HUES64 (cell line): Measurements from ENCODE around the gene RBFOX2.
A peak's percentile ranks its signal among the peaks of the same experiment; 100 is the strongest.
"Not testable (repeated sequence)": the region's sequence is repeated elsewhere in the genome, so short reads cannot be mapped to it uniquely, and the experiment has no call there.

Experiments
- H3K27ac ChIP-seq: 2 replicates; pipeline ENCODE4 v1.7.0; 2013; ENCODE audit warnings: low read depth, low read length, inconsistent platforms
- H3K27me3 ChIP-seq: 2 replicates; pipeline ENCODE4 v1.6.1; 2013; ENCODE audit warnings: mild to moderate bottlenecking, low read length; ENCODE audit not compliant: insufficient read depth
- H3K36me3 ChIP-seq: 2 replicates; pipeline ENCODE4 v1.6.1; 2013; ENCODE audit warnings: mild to moderate bottlenecking, low read length; ENCODE audit not compliant: insufficient read depth
- H3K4me1 ChIP-seq: 2 replicates; pipeline ENCODE4 v1.6.1; 2013; ENCODE audit warnings: mild to moderate bottlenecking, low read length, moderate library complexity; ENCODE audit not compliant: insufficient read depth
- H3K4me3 ChIP-seq: 2 replicates; pipeline ENCODE4 v1.5.1; 2013; ENCODE audit warnings: mild to moderate bottlenecking, low read length, moderate library complexity
- H3K9ac ChIP-seq: 2 replicates; pipeline ENCODE4 v1.6.1; 2013; ENCODE audit warnings: mild to moderate bottlenecking, low read depth, low read length
- H3K9me3 ChIP-seq: 2 replicates; pipeline ENCODE4 v1.6.1; 2013; ENCODE audit warnings: low read depth, low read length; ENCODE audit not compliant: insufficient read depth
- WGBS: fragments of 150-250, 120-280 bp; methylation state at CpG from one replicate; pipeline ENCODE4 v1.1.7; 2013; ENCODE audit warnings: missing lambda C conversion rate; 5-methylcytosine and 5-hydroxymethylcytosine counted together

Gene RBFOX2

DNA sequence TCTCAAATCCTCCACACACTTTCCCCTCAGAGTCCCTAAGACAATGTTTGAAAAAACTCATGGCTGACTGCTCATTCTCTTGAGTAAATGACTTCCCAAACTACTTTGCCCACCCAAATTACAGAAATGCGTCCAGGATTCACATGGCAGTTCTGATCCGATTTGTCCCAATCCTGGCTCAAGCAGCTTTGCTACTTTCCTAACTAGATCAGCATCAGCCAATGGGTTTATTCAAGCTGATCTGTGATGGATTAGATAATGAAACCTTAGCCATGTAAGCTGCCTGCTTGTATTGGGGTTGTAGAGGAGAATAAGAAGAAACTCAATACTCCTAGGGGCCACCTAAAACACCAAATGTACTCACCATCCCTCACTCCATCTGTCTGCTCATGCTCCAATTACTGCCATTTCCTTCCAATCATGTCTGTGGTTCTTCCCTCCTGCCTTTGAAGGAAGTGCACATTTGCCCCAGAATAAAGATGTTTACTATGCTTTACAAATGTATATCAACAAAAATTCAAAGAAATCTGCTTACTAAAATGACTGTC lies 6.9 kb downstream of the RBFOX2 start:
- Histone ChIP-seq H3K27ac (no peak overlapping the region), H3K27me3 (no peaks in the 10 kb centered on the region), H3K4me1 (peaks cover 37% of the 10 kb centered on the region), H3K4me3 (no peak overlapping the region), H3K36me3 (peaks cover 4% of the 10 kb centered on the region; the same call in 1 of the 2 replicates), H3K9me3 (no peaks in the 10 kb centered on the region), H3K9ac (no peak overlapping the region)
- 92% methylated on average over 2 of the region's 2 CpGs for WGBS

DNA sequence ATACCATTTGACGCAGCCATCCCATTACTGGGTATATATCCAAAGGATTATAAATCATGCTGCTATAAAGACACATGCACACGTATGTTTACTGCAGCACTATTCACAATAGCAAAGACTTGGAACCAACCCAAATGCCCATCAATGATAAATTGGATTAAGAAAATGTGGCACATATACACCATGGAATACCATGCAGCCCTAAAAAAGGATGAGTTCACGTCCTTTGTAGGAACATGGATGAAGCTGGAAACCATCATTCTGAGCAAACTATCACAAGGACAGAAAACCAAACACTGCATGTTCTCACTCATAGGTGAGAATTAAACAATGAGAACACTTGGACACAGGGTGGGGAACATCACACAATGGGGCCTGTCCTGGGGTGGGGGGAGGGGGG lies 7.8 kb downstream of the RBFOX2 start:
- H3K36me3 ChIP-seq, H3K9me3 ChIP-seq, H3K27ac ChIP-seq, H3K9ac ChIP-seq, H3K27me3 ChIP-seq, H3K4me3 ChIP-seq: not testable (repeated sequence)
- H3K4me1 ChIP-seq: peaks cover 39% of the 10 kb centered on the region
- WGBS: 88% methylated on average over 2 of the region's 3 CpGs

DNA sequence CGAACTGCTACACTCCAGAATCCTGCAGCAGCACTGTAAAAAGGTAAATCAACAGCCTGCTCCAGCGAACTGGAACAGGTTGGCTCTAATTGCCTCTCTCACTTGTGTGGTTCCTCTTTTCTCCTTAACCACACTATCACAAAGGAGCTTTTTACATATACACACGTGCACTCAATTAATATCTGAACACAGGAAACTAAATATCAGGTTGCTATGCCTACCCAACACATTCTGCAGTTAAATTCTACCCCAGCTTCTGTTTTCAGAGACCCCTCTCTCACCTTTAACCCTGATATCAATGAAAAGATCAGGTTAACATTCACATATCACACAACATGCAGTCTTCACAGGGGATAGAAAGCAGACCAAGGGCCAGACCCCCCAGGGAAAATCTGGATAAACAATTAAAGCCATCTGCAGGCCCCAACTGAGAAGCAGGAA lies 11.0 kb downstream of the RBFOX2 start:
- 78% methylated on average over 3 of the region's 3 CpGs for WGBS
- Histone ChIP-seq H3K4me3 (no peak overlapping the region), H3K9ac (no peak overlapping the region), H3K36me3 (0 out of 2 replicates have a peak, but pooled peaks cover 4% of the 10 kb centered on the region), H3K9me3 (no peaks in the 10 kb centered on the region), H3K4me1 (peaks cover 39% of the 10 kb centered on the region), H3K27me3 (no peaks in the 10 kb centered on the region), H3K27ac (no peak overlapping the region)

DNA sequence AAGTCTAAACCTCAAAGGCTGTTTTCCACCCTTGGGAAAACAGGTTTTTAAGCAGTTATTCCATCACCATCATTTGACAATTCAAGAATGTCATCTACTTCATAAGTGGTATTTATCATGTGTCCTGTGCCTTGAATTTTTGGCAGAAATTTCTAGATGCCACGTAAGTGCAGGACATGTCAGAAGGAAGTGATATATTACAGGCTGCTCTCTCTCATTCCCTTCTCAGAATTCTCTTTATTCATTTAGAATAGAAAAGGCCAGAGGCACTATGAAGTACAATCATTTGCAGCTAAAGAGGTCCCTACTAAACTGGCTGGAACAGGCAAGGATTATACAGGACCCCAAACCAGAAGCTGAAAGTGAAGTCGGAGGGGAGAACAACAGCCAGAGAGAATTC lies 11.9 kb downstream of the RBFOX2 start:
- Histone ChIP-seq H3K27me3 (no peaks in the 10 kb centered on the region), H3K9me3 (no peaks in the 10 kb centered on the region), H3K36me3 (0 out of 2 replicates have a peak, but pooled peaks cover 3% of the 10 kb centered on the region), H3K9ac (no peak overlapping the region), H3K4me3 (no peak overlapping the region), H3K27ac (no peak overlapping the region), H3K4me1 (peaks cover 32% of the 10 kb centered on the region)
- WGBS: 100% methylated on average over 2 of the region's 2 CpGs

DNA sequence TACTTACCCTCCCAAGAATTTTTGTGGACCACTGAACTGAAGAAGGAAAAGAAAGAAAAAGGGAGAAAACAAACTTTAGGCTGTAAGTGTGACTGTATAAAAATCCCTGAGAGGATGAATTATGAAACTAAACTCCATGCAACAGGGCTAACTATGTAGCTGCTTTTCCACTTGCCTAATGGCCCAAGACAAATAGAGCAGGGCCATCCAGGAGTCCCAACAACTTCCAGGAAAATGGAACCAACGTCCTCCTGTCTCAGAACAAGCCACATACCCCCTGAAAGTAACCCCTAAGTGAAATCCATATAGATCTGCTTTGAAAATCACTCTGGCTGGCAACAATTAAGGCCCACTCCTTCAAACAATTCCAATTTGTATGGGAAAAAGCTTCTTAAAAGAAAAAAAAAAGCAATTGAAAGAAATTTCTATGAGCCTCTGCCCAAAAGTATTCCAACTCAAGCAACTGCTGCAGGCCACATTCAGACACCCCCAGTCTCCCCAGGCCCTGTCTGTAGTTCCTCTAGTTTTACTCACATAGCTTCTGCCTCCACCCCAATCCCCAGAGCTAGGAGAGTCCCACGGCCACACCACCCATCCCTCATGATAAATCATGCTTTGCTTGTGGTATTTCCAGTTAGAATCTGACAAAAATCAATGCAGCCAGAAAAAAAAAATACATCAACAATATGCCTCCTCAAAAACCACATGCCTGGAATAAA lies 12.7 kb downstream of the RBFOX2 start:
- Histone ChIP-seq H3K9ac (no peak overlapping the region), H3K36me3 (no peaks in the 10 kb centered on the region), H3K9me3 (no peaks in the 10 kb centered on the region), H3K27me3 (no peaks in the 10 kb centered on the region), H3K4me1 (peaks cover 38% of the 10 kb centered on the region), H3K4me3 (no peak overlapping the region), H3K27ac (no peak overlapping the region)
- WGBS: 72% methylated on average over 2 of the region's 2 CpGs

DNA sequence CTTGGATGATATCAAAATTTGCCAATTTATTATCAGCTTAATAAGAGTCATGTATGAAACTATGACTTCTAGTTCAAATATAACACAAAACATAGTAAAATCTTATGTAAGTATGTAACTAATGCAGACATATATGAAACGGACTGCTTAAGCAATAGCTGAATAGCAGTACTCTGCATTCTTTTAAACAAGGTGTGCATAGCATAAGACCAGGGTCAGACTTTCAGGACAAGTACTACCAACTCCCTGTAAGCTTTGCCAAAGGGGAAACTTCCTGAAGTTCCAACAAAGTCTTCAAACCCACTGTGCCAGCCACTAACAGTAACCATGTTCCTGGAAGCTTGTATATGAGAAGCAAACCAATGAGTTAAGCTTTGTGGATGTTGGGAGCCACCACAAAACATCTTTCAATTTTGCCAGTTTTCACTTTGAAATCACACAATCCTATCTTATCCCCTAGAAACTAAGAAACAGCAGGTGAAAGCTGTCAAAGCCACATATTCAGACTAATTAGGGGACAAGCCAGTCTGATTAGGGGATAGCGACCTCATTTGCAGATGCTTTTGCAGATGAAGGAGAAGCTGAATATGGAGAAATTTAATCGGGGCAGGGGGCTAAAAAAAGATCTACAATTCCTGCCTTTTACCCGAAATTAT lies 13.3 kb downstream of the RBFOX2 start:
- Histone ChIP-seq H3K9me3 (no peaks in the 10 kb centered on the region), H3K27ac (no peak overlapping the region), H3K36me3 (no peaks in the 10 kb centered on the region), H3K9ac (no peak overlapping the region; the same call in 1 of the 2 replicates), H3K27me3 (no peaks in the 10 kb centered on the region), H3K4me3 (no peak overlapping the region), H3K4me1 (peaks cover 45% of the 10 kb centered on the region)
- 86% methylated on average over 3 of the region's 4 CpGs for WGBS

DNA sequence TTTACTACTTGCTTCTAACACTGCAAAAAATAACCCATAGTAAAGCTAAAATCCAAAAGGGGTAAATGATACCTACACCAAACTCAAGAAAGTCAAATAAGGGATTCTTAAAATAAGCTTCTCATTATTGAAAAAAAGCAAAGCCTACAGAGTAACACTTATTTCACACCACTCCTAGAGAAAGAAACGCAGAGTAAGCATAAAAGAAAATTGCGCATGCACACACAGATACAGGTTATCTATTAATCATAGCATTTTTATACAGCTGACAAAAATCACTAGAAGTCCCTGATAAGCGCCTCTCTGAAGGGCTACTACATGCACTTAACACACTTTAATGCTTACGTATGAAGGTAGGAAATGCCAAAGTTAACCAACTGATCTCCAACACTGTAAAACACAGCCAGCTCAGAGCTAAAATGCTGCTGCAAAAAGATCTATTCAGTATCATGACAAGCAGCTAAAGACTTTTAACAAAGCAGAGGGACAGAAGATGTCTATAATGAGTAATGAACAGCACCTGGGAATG lies 14.0 kb downstream of the RBFOX2 start:
- Histone ChIP-seq H3K4me3 (no peak overlapping the region), H3K4me1 (peaks cover 52% of the 10 kb centered on the region), H3K9ac (no peak overlapping the region), H3K9me3 (no peaks in the 10 kb centered on the region), H3K27me3 (no peaks in the 10 kb centered on the region), H3K27ac (no peak overlapping the region), H3K36me3 (no peaks in the 10 kb centered on the region)
- 94% methylated on average over 4 of the region's 4 CpGs for WGBS

DNA sequence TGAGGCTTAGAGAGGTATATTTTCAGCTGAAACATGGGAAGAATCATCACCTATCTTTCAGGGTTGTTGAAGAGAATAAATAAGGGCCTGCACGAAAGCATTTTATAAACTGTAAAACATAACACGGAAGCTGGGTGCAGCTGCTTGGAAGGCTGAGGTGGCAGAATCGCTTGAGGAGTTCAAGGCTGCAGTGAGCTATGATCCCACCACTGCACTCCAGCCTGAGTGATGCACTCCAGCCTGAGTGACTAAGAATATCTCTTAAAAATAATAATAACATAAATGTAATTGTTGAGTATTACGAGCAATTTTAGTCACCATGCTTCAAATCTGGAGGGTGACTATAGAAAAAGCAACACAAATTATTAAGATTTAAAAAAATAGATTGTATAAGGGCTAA lies 16.3 kb downstream of the RBFOX2 start:
- 96% methylated on average over 3 of the region's 4 CpGs for WGBS
- no peak overlapping the region for H3K27ac ChIP-seq
- no peak overlapping the region for H3K4me3 ChIP-seq
- peaks cover 56% of the 10 kb centered on the region for H3K4me1 ChIP-seq
- H3K27me3 ChIP-seq: no peaks in the 10 kb centered on the region
- no peaks in the 10 kb centered on the region for H3K36me3 ChIP-seq
- H3K9me3 ChIP-seq: no peaks in the 10 kb centered on the region
- H3K9ac ChIP-seq: no peak overlapping the region

DNA sequence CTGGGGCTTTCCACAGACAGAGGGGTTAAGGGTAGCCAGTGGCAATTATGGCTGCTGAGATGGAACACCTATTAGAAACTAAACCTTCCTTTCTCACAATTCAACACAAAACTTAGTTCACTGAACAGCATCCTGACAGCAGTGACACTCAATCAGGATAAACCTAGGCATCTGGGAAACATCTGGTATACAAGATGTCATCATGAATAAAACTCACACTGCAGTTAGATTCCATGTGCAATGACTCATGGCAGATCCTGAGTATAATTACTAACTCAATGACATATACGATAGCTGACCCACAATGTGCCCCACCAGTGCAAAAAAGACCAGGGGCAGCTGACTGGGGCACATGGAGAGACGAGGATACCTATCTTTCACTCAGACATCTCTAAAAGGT lies 17.7 kb downstream of the RBFOX2 start:
- no peak overlapping the region for H3K9ac ChIP-seq
- peaks cover 48% of the 10 kb centered on the region for H3K4me1 ChIP-seq

DNA sequence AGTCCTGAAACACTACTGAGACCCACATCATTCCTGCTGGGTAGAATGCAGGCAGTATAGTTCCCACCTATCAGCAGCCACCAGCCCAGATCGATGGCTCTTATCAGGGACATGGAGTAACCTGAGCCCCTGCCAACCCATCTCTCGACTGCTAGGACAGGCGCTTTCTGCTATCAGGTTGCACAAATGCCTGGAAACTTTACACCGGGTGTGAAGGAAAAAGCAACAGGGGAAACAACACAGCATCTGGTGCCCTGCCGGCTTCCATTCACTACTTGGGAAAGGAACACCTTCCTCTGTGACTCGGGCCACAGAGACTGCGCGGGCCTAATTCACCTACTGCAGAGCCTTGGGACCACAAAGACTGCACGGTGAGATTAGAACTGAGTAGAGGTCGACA lies 18.5 kb downstream of the RBFOX2 start:
- Histone ChIP-seq H3K4me1 (peaks cover 40% of the 10 kb centered on the region), H3K4me3 (no peak overlapping the region; the same call in 1 of the 2 replicates)
- 49% methylated on average over 10 of the region's 10 CpGs for WGBS

More for the DNA sequence above, 17.7 kb downstream of the RBFOX2 start:
- no peaks in the 10 kb centered on the region for H3K9me3 ChIP-seq
- no peaks in the 10 kb centered on the region for H3K27me3 ChIP-seq
- no peaks in the 10 kb centered on the region for H3K36me3 ChIP-seq
- no peak overlapping the region for H3K4me3 ChIP-seq
- no peak overlapping the region for H3K27ac ChIP-seq
- 89% methylated on average over 2 of the region's 2 CpGs for WGBS

DNA sequence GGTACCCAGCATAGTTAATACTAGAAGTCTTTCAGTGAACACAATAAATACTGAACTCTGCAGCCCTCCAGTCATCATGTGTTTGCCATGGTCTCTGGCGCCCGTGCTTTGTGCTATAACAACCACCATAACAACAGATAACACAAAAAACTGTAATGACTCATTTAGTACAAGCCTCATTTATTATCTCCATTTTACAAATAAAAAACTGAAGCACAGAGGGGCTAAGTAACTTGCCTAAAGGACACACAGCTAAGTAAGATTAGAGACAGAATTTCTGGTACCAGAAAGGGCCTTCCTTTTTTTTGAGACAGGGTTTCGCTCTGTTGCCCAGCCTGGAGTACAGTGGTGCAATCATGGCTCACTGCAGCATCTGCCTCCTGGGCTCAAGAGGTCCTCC lies 19.5 kb downstream of the RBFOX2 start:
- Histone ChIP-seq H3K4me1 (peaks cover 40% of the 10 kb centered on the region), H3K9ac (no peak overlapping the region), H3K27ac (no peak overlapping the region), H3K27me3 (no peaks in the 10 kb centered on the region), H3K36me3 (no peaks in the 10 kb centered on the region), H3K4me3 (no peak overlapping the region), H3K9me3 (no peaks in the 10 kb centered on the region)
- 88% methylated on average over 3 of the region's 3 CpGs for WGBS

More for the DNA sequence above, 18.5 kb downstream of the RBFOX2 start:
- no peaks in the 10 kb centered on the region for H3K27me3 ChIP-seq
- H3K27ac ChIP-seq: peak overlapping the region; percentile 7; the same call in 1 of the 2 replicates
- no peaks in the 10 kb centered on the region for H3K9me3 ChIP-seq
- no peak overlapping the region for H3K9ac ChIP-seq
- no peaks in the 10 kb centered on the region for H3K36me3 ChIP-seq
